NT2/D1 (cell line): ENCODE results near the gene TSPAN14.

Experiments used
- SUZ12 ChIP-seq: IDR thresholded peaks from 2 replicates; pipeline ENCODE4 v1.6.1; 2011; ENCODE audit not compliant: insufficient read length, insufficient read depth; ENCODE audit errors: extremely low read depth
- YY1 ChIP-seq: IDR thresholded peaks from 2 replicates; pipeline ENCODE4 v1.6.1; 2011; ENCODE audit not compliant: insufficient read length, insufficient read depth
- ZNF274 ChIP-seq: IDR thresholded peaks from 2 replicates; pipeline ENCODE4 v1.6.1; 2011; ENCODE audit warnings: mild to moderate bottlenecking, low read depth, low read length

DNA sequence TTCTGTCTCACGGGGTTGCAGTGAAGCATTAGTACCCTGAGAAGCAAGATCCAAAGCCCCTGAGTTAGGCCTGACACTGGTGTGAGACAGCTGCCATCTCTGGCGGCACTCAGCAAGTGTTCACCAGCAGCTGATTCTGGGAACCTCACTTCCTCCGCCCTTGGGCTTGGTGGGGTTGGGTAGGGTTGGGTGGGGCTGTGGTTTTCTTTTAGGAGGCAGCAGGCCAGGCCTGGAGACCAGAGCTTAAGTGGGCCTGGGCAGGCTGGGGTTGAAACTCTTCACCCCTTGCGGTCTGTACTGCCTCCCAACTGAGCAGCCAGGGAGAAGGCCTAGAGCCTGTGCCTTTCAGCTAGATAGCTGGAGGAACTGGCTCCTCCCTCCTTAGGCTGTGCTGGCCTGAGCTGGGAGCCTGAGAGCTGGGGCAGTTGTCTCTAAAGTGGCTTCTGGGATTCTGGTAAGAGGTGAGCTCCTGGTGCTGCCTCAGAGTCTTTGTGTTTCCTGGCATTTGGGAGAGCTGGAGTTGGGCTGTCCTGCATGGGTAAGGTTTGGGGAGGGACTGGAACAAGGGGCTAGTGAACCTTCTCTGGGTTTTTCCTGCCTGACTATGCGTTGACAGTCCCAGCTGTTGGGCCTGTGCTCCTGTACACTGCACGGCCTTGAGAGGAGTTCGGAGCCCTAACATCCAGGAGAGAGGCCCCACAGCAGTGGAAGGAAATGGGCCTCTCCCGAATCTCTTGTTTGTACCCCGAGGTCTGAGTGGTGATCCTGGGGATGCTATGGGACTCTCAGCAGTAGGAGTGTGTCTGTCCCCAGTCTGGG, 5.1 kb downstream of the TSPAN14 start:
- TF ChIP-seq YY1 (no peak), ZNF274 (no peak), SUZ12 (no peak)
